ENCODE results near the gene SRGN.
"Not testable (repeated sequence)": the region's sequence is repeated elsewhere in the genome, so short reads cannot be mapped to it uniquely, and the experiment has no call there.

Gene SRGN

GRCh38 chr10:69087590-69088470, at the start of gene SRGN:
SRGN (plus strand) TSS chr10:69088103; CDS start chr10:69088158, 55 bp downstream.
- DNase-seq, result peak; percentile 89 to 95

- DNase-seq, result not testable (repeated sequence)
Observed at GRCh38 chr10:69040904-69041303, 47.0 kb upstream of the SRGN start.

- no peak for DNase-seq
Observed at GRCh38 chr10:69042417-69042816, 45.5 kb upstream of the SRGN start.

GRCh38 chr10:69042838-69043237, 45.1 kb upstream of the SRGN start:
- DNase-seq, result no peak

GRCh38 chr10:69043931-69044531, 43.9 kb upstream of the SRGN start:
- peak in 1 of 2 donors; percentile 47 for DNase-seq

GRCh38 chr10:69044546-69044945, 43.4 kb upstream of the SRGN start:
- DNase-seq, result peak in 1 of 2 donors; percentile 24

GRCh38 chr10:69045441-69046300, 42.2 kb upstream of the SRGN start:
- peak; percentile 60 to 64 for DNase-seq

- peak in 1 of 2 donors; percentile 28 for DNase-seq
Observed at GRCh38 chr10:69047111-69047832, 40.6 kb upstream of the SRGN start.

GRCh38 chr10:69048103-69048502, 39.8 kb upstream of the SRGN start:
- DNase-seq, result peak in 1 of 2 donors; percentile 77

- DNase-seq, result peak in 1 of 2 donors; percentile 73
Observed at GRCh38 chr10:69049566-69049961, 38.3 kb upstream of the SRGN start.

- DNase-seq, result peak in 1 of 2 donors; percentile 67
Observed at GRCh38 chr10:69051303-69051702, 36.6 kb upstream of the SRGN start.

- no peak for DNase-seq
Observed at GRCh38 chr10:69051710-69052487, 36.0 kb upstream of the SRGN start.

- DNase-seq, result no peak
Observed at GRCh38 chr10:69052736-69053135, 35.2 kb upstream of the SRGN start.

- no peak for DNase-seq
Observed at GRCh38 chr10:69055241-69055640, 32.7 kb upstream of the SRGN start.

- DNase-seq, result peak in 1 of 2 donors; percentile 51
Observed at GRCh38 chr10:69056129-69056528, 31.8 kb upstream of the SRGN start.

GRCh38 chr10:69056536-69057260, 31.2 kb upstream of the SRGN start:
- no peak for DNase-seq

- DNase-seq, result peak in 1 of 2 donors; percentile 28
Observed at GRCh38 chr10:69057261-69057950, 30.5 kb upstream of the SRGN start.

- no peak for DNase-seq
Observed at GRCh38 chr10:69057951-69058297, 30.0 kb upstream of the SRGN start.

- DNase-seq, result no peak
Observed at GRCh38 chr10:69060127-69060798, 27.6 kb upstream of the SRGN start.

Measured in CD4-positive, alpha-beta T cell treated with Interferon alpha-2 for 1 hour (primary cell).